A673 (cell line): ENCODE measurements around the gene CMIP.

Experiments
- EZH2 ChIP-seq: fragments of 200-600 bp; sonication (generic); IDR thresholded peaks from 2 replicates; pipeline ENCODE4 v1.6.1; 2017; ENCODE audit warnings: borderline replicate concordance, low read depth, mild to moderate bottlenecking, mixed read lengths, antibody characterized with exemption, low read length; ENCODE audit not compliant: poor library complexity, severe bottlenecking
- TF ChIP-seq, protein P1 (sequence below): fragments of 300-800, 200-600 bp; sonication (generic); conservative IDR thresholded peaks from 2 replicates; pipeline ENCODE4 v1.5.1; 2017; ENCODE audit warnings: low read depth, mild to moderate bottlenecking, antibody characterized with exemption, low read length, moderate library complexity, mixed read lengths

DNA sequence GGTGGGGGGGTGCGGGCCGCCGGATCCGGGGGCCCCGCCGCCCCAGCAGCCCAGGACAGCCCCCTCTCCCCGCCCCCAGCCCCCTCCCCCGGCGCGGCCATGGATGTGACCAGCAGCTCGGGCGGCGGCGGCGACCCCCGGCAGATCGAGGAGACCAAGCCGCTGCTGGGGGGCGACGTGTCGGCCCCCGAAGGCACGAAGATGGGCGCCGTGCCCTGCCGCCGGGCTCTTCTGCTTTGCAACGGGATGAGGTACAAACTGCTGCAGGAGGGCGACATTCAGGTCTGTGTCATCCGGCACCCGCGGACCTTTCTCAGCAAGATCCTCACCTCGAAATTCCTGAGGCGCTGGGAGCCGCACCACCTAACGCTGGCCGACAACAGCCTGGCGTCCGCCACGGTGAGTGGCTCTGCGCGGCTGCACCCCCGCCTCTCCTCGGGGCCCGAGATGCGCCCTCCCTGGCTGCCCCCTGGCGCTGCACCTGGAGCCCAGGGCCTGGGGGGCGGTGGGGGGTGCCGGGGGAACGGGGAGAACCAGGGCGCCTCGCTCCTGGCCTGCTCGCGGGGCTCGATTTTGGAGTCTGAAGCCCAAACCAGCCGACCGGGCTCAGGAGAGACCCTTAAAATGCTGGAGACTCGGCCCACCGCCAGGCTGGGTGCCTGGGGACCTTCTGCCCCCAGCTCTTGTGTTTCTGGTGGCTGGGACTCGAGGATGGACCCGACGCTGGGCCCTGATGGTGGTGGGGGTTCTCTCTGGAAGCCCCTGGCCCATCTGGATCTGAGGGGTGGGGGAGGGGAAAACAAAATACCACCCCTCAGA, 744 bp downstream of the CMIP start:
- TF ChIP-seq, protein P1, sequence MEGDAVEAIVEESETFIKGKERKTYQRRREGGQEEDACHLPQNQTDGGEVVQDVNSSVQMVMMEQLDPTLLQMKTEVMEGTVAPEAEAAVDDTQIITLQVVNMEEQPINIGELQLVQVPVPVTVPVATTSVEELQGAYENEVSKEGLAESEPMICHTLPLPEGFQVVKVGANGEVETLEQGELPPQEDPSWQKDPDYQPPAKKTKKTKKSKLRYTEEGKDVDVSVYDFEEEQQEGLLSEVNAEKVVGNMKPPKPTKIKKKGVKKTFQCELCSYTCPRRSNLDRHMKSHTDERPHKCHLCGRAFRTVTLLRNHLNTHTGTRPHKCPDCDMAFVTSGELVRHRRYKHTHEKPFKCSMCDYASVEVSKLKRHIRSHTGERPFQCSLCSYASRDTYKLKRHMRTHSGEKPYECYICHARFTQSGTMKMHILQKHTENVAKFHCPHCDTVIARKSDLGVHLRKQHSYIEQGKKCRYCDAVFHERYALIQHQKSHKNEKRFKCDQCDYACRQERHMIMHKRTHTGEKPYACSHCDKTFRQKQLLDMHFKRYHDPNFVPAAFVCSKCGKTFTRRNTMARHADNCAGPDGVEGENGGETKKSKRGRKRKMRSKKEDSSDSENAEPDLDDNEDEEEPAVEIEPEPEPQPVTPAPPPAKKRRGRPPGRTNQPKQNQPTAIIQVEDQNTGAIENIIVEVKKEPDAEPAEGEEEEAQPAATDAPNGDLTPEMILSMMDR, result peak; percentile 31
- TF ChIP-seq EZH2, result no peak
